Measurements from ENCODE around the gene MAPK4. TPM values are rescaled to one million over a fixed set of nuclear protein-coding genes. Genes with fewer than 3 reads are reported as not detected.

Gene MAPK4
- total and polyA plus RNA-seq, 2 of the 4 experiments (the other 2 are of a cell fraction): not detected

DNA sequence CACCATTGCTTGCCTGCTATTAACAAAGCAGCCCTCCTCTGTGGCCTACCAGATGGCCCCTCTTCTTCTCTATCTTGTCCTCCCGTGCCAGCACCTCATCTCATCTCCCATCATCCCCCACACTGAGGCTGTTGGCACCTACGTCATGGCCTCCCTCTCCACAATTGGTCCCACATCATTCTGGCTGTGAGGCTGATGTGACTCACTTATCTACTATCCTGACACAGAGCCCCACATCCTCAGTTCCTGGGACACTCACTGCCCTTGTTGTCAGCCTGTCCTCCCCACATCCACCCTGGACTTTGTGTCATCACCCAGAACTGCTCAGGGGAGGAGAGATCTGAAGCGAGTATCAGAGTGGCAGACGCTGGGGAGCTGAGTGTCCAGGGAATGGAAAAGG, 157.0 kb downstream of the MAPK4 start:
- dilution Hi-C loops (cut with HindIII; ENCODE audit: low sequenced_read_pairs, unreplicated experiment): no loop called here
- H3K4me1 ChIP-seq (ENCODE audit: control insufficient read depth, insufficient read depth, low read length): no peaks in the 10 kb centered on the region
- 40% methylated on average over 1 of the region's 4 CpGs; no CpG with 5 or more reads in 1 of the 2 experiments for WGBS, 2 experiments (ENCODE audit: extremely low coverage in 2 of 2, insufficient read length in 1 of 2)

More for the DNA sequence above, 157.0 kb downstream of the MAPK4 start:
- Histone ChIP-seq H3K9ac (ENCODE audit: low read depth, low read length) (no peak overlapping the region), H3K4me2 (ENCODE audit: low read depth, low read length) (no peak overlapping the region), H3K79me1 (ENCODE audit: low read depth in 1 of 2, low read length in 2 of 2) (no peaks in the 10 kb centered on the region), H2BK20ac (ENCODE audit: low read depth, low read length) (no peak overlapping the region), H3K9me1 (ENCODE audit: insufficient read depth, low read length) (no peaks in the 10 kb centered on the region), H3K36me3 (ENCODE audit: control insufficient read depth, insufficient read depth, low read length) (no peaks in the 10 kb centered on the region), H2BK120ac (ENCODE audit: low read depth, low read length) (no peak overlapping the region), H3K56ac (ENCODE audit: extremely low read depth, insufficient read depth, low read length) (no peak overlapping the region), H3K27me3 (ENCODE audit: control insufficient read depth, insufficient read depth, low read length) (no peaks in the 10 kb centered on the region), H3K23ac (ENCODE audit: low read depth, low read length) (no peak overlapping the region), H3K18ac (ENCODE audit: low read depth, low read length) (no peak overlapping the region), H3K14ac (replicated peaks; ENCODE audit: low read depth, low read length) (no peak overlapping the region), H4K8ac (ENCODE audit: low read depth in 2 of 2, low read length in 2 of 2) (no peak overlapping the region), H2AK9ac (replicated peaks; ENCODE audit: low read depth, low read length, poor library complexity) (no peak overlapping the region), H3K4me3 (ENCODE audit: insufficient read depth, low read depth, low read length) (no peak overlapping the region), H4K91ac (ENCODE audit: insufficient read depth, low read depth, low read length) (no peak overlapping the region), H4K5ac (ENCODE audit: low read depth, low read length) (no peak overlapping the region), H3K9me3 (ENCODE audit: control insufficient read depth, insufficient read depth, low read length) (no peaks in the 10 kb centered on the region), H2AFZ (replicated peaks; ENCODE audit: low read length, poor library complexity) (no peak overlapping the region), H2AK5ac (ENCODE audit: low read depth, low read length) (no peak overlapping the region), H3K4ac (ENCODE audit: low read depth, low read length) (no peak overlapping the region), H4K20me1 (ENCODE audit: insufficient read depth, low read length) (no peaks in the 10 kb centered on the region), H2BK5ac (ENCODE audit: low read depth, low read length, poor library complexity, severe bottlenecking) (no peak overlapping the region), H2BK15ac (ENCODE audit: low read depth, low read length) (no peak overlapping the region), H3K27ac (ENCODE audit: insufficient read depth, low read length) (no peak overlapping the region)
- POLR2A ChIA-PET (ENCODE audit: unreplicated experiment): no interaction called here
- DNase-seq (no peak), ATAC-seq (ENCODE audit: low read depth) (no peak)
- CTCF ChIA-PET: no interaction called here
- intact Hi-C loops (cut with micrococcal nuclease) (no loop called here), in situ Hi-C loops (cut with MboI; ENCODE audit: low sequenced_read_pairs) (no loop called here)
- no peak for TF ChIP-seq SMC3 (IDR thresholded peaks at IDR 0.05; ENCODE audit: low read depth, low read length)
- no peak for TF ChIP-seq MXI1 (IDR thresholded peaks at IDR 0.05; ENCODE audit: borderline replicate concordance, low read depth, low read length)
- TF ChIP-seq RCOR1 (IDR thresholded peaks at IDR 0.05; ENCODE audit: insufficient replicate concordance, low read length): no peak
- TF ChIP-seq, protein P1, sequence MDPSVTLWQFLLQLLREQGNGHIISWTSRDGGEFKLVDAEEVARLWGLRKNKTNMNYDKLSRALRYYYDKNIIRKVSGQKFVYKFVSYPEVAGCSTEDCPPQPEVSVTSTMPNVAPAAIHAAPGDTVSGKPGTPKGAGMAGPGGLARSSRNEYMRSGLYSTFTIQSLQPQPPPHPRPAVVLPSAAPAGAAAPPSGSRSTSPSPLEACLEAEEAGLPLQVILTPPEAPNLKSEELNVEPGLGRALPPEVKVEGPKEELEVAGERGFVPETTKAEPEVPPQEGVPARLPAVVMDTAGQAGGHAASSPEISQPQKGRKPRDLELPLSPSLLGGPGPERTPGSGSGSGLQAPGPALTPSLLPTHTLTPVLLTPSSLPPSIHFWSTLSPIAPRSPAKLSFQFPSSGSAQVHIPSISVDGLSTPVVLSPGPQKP (IDR thresholded peaks at IDR 0.05; ENCODE audit: borderline replicate concordance, low read depth, low read length): no peak
- TF ChIP-seq, protein P2, sequence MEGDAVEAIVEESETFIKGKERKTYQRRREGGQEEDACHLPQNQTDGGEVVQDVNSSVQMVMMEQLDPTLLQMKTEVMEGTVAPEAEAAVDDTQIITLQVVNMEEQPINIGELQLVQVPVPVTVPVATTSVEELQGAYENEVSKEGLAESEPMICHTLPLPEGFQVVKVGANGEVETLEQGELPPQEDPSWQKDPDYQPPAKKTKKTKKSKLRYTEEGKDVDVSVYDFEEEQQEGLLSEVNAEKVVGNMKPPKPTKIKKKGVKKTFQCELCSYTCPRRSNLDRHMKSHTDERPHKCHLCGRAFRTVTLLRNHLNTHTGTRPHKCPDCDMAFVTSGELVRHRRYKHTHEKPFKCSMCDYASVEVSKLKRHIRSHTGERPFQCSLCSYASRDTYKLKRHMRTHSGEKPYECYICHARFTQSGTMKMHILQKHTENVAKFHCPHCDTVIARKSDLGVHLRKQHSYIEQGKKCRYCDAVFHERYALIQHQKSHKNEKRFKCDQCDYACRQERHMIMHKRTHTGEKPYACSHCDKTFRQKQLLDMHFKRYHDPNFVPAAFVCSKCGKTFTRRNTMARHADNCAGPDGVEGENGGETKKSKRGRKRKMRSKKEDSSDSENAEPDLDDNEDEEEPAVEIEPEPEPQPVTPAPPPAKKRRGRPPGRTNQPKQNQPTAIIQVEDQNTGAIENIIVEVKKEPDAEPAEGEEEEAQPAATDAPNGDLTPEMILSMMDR (conservative IDR thresholded peaks at IDR 0.05; ENCODE audit: low read depth, low read length): no peak
- no peak for TF ChIP-seq POLR2A (IDR thresholded peaks at IDR 0.05; ENCODE audit: low read depth, low read length)
- TF ChIP-seq, protein P3, sequence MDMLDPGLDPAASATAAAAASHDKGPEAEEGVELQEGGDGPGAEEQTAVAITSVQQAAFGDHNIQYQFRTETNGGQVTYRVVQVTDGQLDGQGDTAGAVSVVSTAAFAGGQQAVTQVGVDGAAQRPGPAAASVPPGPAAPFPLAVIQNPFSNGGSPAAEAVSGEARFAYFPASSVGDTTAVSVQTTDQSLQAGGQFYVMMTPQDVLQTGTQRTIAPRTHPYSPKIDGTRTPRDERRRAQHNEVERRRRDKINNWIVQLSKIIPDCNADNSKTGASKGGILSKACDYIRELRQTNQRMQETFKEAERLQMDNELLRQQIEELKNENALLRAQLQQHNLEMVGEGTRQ (IDR thresholded peaks at IDR 0.05; ENCODE audit: low read depth, low read length): no peak
- no peak for TF ChIP-seq BHLHE40 (IDR thresholded peaks at IDR 0.05; ENCODE audit: low read depth, low read length)
- TF ChIP-seq FOS (IDR thresholded peaks at IDR 0.05; ENCODE audit: low read depth, low read length): no peak
- TF ChIP-seq MAZ (IDR thresholded peaks at IDR 0.05; ENCODE audit: borderline replicate concordance, low read depth, low read length): no peak
- TF ChIP-seq CEBPB (IDR thresholded peaks at IDR 0.05; ENCODE audit: low read depth, low read length): no peak
- TF ChIP-seq MAFK (IDR thresholded peaks at IDR 0.05; ENCODE audit: low read depth, low read length): no peak
- TF ChIP-seq RFX5 (IDR thresholded peaks at IDR 0.05; ENCODE audit: low read depth, low read length): no peak
- no peak for TF ChIP-seq NFE2L2 (IDR thresholded peaks at IDR 0.05; ENCODE audit: low read depth, low read length)
- no peak for TF ChIP-seq CHD1 (IDR thresholded peaks at IDR 0.05; ENCODE audit: low read depth, low read length)
- no peak for TF ChIP-seq RAD21 (IDR thresholded peaks at IDR 0.05; ENCODE audit: low read length)
- no TSS peak for BruUV-seq (replicated peaks)
